Type B pancreatic cell (in vitro differentiated cells): ENCODE measurements around the gene HAUS5. TPM values are rescaled to one million over a fixed set of nuclear protein-coding genes. Genes with fewer than 3 reads are reported as not detected.

Experiments
- DNase-seq: peaks from one replicate; pipeline ENCODE4 v3.0.0; 2021; ENCODE audit warnings: mixed read lengths; ENCODE audit not compliant: unreplicated experiment; ENCODE audit errors: extremely low spot score
- H3K27ac Mint-ChIP-seq: 2 replicates; pipeline ENCODE4 v1.8.0; 2021; ENCODE audit warnings: mild to moderate bottlenecking, mixed read lengths
- H3K27me3 Mint-ChIP-seq: 2 replicates; pipeline ENCODE4 v1.8.0; 2021; ENCODE audit warnings: mixed read lengths
- H3K36me3 Mint-ChIP-seq: 2 replicates; pipeline ENCODE4 v1.8.0; 2021; ENCODE audit warnings: mixed read lengths
- H3K4me1 Mint-ChIP-seq: one replicate; pipeline ENCODE4 v1.8.0; 2021; ENCODE audit warnings: mixed read lengths; ENCODE audit not compliant: unreplicated experiment
- H3K4me3 Mint-ChIP-seq: 2 replicates; pipeline ENCODE4 v1.8.0; 2021; ENCODE audit warnings: mild to moderate bottlenecking, mixed read lengths
- H3K9me3 Mint-ChIP-seq: 2 replicates; pipeline ENCODE4 v1.8.0; 2021; ENCODE audit warnings: mixed read lengths
- CTCF ChIP-seq: fragments of 200-600 bp; sonication (generic); conservative IDR thresholded peaks from 2 replicates; pipeline ENCODE4 v1.5.0; 2021; ENCODE audit warnings: antibody characterized with exemption, mild to moderate bottlenecking
- total RNA-seq: library from RNA; stranded (reverse); gene quantifications from 2 replicates; pipeline ENCODE4 v1.2.1, GENCODE V29; 2021; ENCODE audit warnings: low replicate concordance

HAUS5 gene
- total RNA-seq, 1 donor from 2014 or later, result 42.6 TPM

GRCh38 chr19:35655600-35655999, 43.1 kb downstream of the HAUS5 start:
- TF ChIP-seq CTCF, result no peak
- Mint-ChIP-seq H3K27me3 (no peaks in the 10 kb centered on the region), H3K9me3 (no peaks in the 10 kb centered on the region), H3K4me3 (no peak overlapping the region), H3K36me3 (peaks cover 25% of the 10 kb centered on the region), H3K27ac (no peak overlapping the region), H3K4me1 (no peaks in the 10 kb centered on the region)
- DNase-seq, result no peak

DNA sequence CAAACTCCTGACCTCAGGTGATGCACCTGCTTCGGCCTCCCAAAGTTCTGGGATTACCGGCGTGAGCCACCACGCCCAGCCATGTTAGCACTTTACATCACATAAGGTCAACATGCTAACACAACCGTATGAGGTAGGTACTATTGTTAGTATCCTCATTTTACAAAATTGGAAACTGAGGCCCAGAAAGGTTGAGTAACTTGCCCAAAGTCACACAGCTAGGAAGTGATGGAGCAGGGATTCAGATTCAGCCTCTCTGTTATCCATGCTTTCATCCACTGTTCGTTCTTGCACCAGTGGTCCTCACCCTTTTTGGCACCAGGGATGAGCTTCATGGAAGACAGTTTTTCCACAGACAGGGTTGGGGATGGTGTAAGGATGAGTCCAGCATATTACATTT, 44.2 kb downstream of the HAUS5 start:
- H3K36me3 Mint-ChIP-seq, result peaks cover 25% of the 10 kb centered on the region
- no peak overlapping the region for H3K4me3 Mint-ChIP-seq
- no peaks in the 10 kb centered on the region for H3K4me1 Mint-ChIP-seq
- H3K27me3 Mint-ChIP-seq, result no peaks in the 10 kb centered on the region
- H3K27ac Mint-ChIP-seq, result no peak overlapping the region
- TF ChIP-seq CTCF, result no peak
- DNase-seq, result no peak
- no peaks in the 10 kb centered on the region for H3K9me3 Mint-ChIP-seq

GRCh38 chr19:35657904-35658700, 45.6 kb downstream of the HAUS5 start:
- Mint-ChIP-seq H3K36me3 (peaks cover 29% of the 10 kb centered on the region), H3K27me3 (no peaks in the 10 kb centered on the region), H3K9me3 (no peaks in the 10 kb centered on the region), H3K4me3 (no peak overlapping the region), H3K27ac (no peak overlapping the region), H3K4me1 (no peaks in the 10 kb centered on the region)
- TF ChIP-seq CTCF, result peak; percentile 42
- DNase-seq, result no peak

DNA sequence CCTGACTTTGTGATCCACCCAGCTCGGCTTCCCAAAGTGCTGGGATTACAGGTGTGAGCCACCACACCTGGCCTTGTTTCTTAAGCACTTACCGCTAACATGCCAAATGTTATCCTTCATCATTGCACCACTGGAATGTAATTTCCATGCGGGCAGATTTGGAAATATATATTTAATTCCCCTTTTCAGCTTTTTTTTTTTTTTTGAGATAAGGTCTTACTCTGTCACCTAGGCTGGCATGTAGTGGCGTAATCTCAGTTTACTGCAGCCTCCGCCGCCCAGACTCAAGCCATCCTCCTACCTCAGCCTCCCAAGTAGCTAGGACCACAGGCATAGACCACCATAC, 49.4 kb downstream of the HAUS5 start:
- no peak for DNase-seq
- no peak for TF ChIP-seq CTCF
- Mint-ChIP-seq H3K27me3 (no peaks in the 10 kb centered on the region), H3K4me1 (no peaks in the 10 kb centered on the region), H3K36me3 (peaks cover 20% of the 10 kb centered on the region), H3K4me3 (no peak overlapping the region), H3K27ac (no peak overlapping the region), H3K9me3 (no peaks in the 10 kb centered on the region)

GRCh38 chr19:35663981-35664380, 51.4 kb downstream of the HAUS5 start:
- Mint-ChIP-seq H3K4me3 (no peak overlapping the region), H3K27ac (no peak overlapping the region), H3K36me3 (peaks cover 13% of the 10 kb centered on the region), H3K9me3 (no peaks in the 10 kb centered on the region), H3K4me1 (no peaks in the 10 kb centered on the region), H3K27me3 (peaks cover under 1% of the 10 kb centered on the region)
- TF ChIP-seq CTCF, result no peak
- DNase-seq, result no peak

- TF ChIP-seq CTCF, result no peak
- Mint-ChIP-seq H3K4me3 (no peak overlapping the region), H3K27ac (no peak overlapping the region)
Measured at GRCh38 chr19:35665157-35665556, 52.6 kb downstream of the HAUS5 start.

More at GRCh38 chr19:35665157-35665556, 52.6 kb downstream of the HAUS5 start:
- Mint-ChIP-seq H3K4me1 (no peaks in the 10 kb centered on the region), H3K27me3 (peaks cover 12% of the 10 kb centered on the region), H3K9me3 (no peaks in the 10 kb centered on the region), H3K36me3 (peaks cover 9% of the 10 kb centered on the region)
- no peak for DNase-seq
